HG02642 (cell line): ENCODE results near the gene BAD.

Source experiments
- ATAC-seq: cut with Tn5 transposase; IDR thresholded peaks from one replicate; pipeline ENCODE4 v1.9.1; 2021; ENCODE audit warnings: mild to moderate bottlenecking; ENCODE audit not compliant: unreplicated experiment, poor library complexity

The BAD gene

DNA sequence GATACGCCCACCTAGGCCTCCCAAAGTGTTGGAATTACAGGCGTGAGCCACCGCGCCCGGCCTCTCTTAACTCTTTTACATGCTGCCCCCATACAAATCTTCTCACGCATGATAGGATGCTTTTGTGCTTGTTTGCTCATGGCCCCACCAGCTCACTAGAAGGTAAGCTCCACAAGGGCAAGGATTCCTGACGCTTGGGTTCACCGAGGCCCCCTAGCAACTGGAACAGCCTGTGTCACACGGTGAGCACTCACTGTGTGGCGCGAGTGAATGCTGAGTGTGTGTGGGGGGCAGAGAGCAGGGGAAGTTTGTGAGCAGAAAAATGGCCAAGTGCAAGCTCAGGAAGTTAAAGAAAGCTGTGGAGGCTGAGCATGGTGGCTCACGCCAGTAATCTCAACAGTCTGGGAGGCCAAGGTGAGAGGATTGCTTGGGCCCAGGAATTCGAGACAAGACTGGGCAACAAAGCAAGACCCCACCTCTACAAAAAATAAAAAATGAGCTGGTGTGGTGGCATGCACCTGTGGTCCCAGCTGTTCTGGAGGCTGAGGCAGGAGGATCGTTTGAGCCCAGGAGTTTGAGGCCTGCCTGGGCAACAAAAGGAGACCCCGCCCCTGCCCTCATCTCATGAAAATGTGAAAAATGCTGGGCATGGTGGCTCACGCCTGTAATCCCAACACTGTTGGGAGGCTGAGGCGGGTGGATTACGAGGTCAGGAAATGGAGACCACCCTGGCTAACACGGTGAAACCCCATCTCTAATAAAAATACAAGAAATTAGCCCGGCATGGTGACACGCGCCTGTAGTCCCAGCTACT, 2.3 kb downstream of the BAD start:
- ATAC-seq, result no peak

DNA sequence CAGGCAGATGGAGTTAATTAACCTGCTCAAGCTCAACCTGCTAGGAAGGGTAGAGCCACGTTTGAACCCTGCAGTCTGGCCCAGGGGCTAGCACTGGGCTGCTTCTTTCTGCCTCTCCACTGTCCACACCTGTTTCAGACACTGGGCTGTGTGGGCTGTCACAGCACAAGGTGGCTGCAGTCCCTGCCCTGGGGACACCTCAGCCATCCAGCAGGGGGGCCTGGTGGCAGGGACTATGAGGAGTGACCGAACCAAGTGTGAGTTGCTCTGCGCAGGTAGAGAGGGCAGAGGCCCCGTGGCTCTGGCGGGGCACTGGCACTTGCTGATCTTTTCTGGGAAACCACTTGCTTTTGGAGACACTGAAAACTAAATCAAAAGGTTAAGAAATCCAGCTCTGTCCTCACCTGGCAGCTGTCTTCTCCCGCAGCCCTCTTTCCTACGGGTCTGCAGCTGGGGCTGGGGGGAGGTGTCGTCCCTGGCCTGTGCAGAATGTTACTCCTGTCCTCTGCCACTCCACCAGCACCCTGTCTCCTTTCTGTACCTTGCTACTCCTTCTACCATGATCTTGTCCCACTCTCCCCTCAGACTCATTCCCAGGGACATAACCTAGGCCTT, 5.8 kb downstream of the BAD start:
- ATAC-seq, result no peak

- no peak for ATAC-seq
Observed at GRCh38 chr11:64276653-64277431, 7.6 kb downstream of the BAD start.

- ATAC-seq, result no peak
Observed at GRCh38 chr11:64275841-64276240, 8.6 kb downstream of the BAD start.

DNA sequence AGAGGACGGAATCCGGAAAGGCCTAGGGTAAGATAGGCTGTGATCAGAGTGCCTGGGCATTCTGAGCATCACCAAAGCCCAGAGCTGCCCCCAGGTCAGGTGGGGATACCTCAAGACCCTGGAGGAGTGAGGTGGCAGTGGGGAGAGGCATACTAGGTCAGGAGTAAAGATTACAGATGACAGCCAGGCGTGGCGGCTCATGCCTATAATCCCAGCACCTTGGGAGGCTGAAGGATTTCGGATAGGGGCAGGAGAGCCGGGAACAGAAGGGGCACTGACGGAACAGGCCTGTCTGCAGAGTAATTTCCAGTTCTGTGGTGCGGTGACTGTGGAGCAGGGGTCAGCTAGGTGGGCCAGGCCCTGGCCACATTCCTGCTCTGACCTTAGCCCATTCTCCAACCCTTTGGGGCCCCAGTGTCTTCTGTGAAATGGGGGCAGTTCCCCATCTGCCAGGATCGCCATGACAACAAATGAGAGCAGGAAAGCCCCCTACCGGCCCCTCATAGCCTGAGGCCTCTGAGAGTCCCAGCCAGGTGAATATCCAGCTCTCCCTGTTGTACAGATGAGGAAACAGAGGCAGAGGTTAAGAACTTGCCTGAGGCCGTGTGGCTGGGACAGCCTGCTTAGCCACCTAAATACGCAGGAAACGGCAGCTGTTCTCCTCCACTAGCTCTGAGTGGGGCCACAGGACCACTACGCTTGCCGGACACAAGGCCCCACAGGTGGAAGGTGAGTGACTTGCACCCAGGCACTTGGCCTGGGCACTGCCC, 9.2 kb downstream of the BAD start:
- no peak for ATAC-seq

DNA sequence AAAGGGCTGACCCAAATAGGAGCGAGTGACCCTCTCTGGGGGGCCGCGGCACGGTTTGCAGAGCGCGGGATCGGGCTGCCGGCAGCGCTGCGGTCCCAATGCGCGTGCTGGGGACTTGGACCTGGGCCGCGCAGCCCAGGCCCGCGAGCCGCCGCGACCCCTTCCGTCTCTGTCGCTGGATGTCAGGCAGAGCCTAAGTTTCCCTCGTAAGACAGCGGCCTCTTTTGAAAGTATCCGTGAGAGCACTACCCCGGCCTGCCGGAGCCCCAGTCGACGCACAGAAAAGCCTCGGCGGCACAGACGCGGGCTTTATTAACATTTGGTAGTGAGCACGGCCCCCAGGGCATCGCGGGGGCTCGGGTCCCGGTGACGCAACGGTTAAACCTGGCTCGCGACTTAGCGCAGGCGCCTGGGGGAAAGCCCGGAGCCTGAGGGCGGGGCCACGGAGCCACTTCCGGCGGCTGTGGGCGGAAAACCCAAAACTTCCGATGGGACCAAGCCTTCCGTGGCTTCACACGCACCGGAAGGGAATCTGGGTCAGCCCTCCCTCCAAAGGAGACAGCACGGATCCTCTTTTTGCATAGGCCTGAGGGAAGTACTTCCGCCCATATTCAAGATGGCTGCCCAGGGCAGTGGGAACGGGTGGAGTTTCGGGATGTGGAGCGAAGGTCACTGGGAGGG, 14.8 kb downstream of the BAD start:
- peak; percentile 74 for ATAC-seq

DNA sequence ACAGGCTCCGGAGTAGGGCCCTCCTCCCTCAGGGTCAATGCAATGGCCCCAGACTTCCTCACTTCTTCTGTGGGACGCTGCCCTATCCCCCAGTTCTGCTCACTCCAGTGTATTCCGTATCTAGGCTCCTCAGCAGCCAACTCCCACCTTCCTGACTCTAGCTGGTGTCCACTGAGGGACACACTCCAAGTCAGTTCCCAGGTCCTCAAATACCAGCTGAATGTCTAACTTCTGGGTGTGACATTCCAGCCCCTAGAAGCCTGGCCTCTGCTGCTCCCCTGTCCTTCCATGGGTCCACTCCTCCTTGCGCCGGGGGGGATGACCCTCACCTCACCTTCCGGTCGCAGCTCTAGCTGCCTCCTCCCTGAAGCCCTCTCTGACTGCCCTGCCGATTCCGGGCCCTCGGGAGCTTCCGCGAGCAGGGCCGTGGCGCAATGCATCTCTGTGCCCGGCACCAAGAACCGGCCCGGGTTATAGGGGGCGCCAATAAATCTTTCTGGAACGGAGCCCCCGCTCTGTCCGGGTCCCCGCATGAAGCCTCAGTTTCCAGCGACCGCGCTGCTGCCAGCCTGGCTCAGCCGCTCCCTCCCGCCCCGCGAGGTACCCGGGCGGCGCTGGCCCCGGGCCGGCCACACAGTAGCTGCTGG, 15.4 kb downstream of the BAD start:
- peak; percentile 10 for ATAC-seq

GRCh38 chr11:64268025-64268892, 16.2 kb downstream of the BAD start:
- ATAC-seq, result no peak

- ATAC-seq, result no peak
Observed at GRCh38 chr11:64267207-64267945, 17.1 kb downstream of the BAD start.

DNA sequence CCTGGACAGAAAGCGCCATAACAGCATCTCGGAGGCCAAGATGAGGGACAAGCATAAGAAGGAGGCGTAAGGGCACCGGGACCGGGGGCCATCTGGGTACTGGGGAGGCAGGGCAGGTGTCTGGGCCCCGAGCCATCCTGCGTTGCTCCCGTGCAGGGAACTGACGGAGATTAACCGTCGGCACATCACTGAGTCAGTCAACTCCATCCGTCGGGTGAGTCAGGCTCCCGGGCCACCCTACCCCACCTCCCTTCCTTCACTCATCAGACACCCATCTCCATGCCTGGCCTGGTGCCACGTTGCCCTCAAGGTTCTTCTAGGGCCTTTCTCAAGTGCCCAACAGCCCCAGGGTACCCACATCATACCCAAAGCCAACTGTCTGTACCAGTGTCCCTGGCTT, 18.1 kb downstream of the BAD start:
- ATAC-seq, result no peak

GRCh38 chr11:64265176-64266160, 19.0 kb downstream of the BAD start:
- no peak for ATAC-seq

- ATAC-seq, result no peak
Observed at GRCh38 chr11:64264371-64264852, 20.1 kb downstream of the BAD start.

DNA sequence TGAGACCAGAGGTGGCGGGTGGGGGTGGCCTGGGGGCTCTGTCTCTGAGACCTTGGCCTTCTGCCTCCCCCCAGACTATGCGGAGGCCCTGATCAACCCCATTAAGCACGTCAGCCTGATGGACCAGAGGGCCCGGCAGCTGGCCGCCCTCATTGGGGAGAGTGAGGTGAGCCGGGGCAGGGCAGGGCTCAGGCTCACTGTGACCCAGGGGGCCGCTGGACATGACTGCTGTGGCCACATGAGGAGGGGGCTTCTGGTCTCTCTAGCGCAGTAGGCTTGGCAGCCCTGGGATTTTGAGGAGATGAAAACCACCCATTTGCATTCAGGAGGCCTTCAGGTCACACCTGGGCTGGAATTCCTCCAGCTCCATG, 20.5 kb downstream of the BAD start:
- ATAC-seq, result no peak

- no peak for ATAC-seq
Observed at GRCh38 chr11:64263021-64263946, 21.2 kb downstream of the BAD start.

- no peak for ATAC-seq
Observed at GRCh38 chr11:64262271-64263002, 22.0 kb downstream of the BAD start.
